Activated T-helper 9 cell treated with anti-CD3 and anti-CD28 coated beads, Interleukin-2, amount 50 U/mL, for 16 hours (primary cell): ENCODE results near the gene FHDC1.
"Not testable (repeated sequence)": the region's sequence is repeated elsewhere in the genome, so short reads cannot be mapped to it uniquely, and the experiment has no call there.

Experiments used
- DNase-seq: peaks from one replicate; pipeline ENCODE4 v3.0.0-alpha.2; 2020; ENCODE audit warnings: low read depth

FHDC1 gene

GRCh38 chr4:152935631-152936445 lies at the start of gene FHDC1:
FHDC1 (plus strand) TSS chr4:152936323; CDS start chr4:152943058, 6,735 bp downstream.
- DNase-seq: no peak

GRCh38 chr4:152887981-152888380 lies 48.1 kb upstream of the FHDC1 start:
- no peak for DNase-seq

- DNase-seq: no peak
These were observed 43.1 kb upstream of the FHDC1 start for GRCh38 chr4:152892974-152893373.

GRCh38 chr4:152894673-152895072 lies 41.5 kb upstream of the FHDC1 start:
- DNase-seq: no peak

GRCh38 chr4:152896811-152897210 lies 39.3 kb upstream of the FHDC1 start:
- DNase-seq: no peak

GRCh38 chr4:152898133-152898532 lies 38.0 kb upstream of the FHDC1 start:
- DNase-seq: not testable (repeated sequence)

GRCh38 chr4:152898606-152899005 lies 37.5 kb upstream of the FHDC1 start:
- DNase-seq: no peak

GRCh38 chr4:152900395-152900794 lies 35.7 kb upstream of the FHDC1 start:
- DNase-seq: no peak

- DNase-seq: no peak
These were observed 34.9 kb upstream of the FHDC1 start for GRCh38 chr4:152901205-152901604.

GRCh38 chr4:152903658-152904057 lies 32.5 kb upstream of the FHDC1 start:
- no peak for DNase-seq

GRCh38 chr4:152909901-152910300 lies 26.2 kb upstream of the FHDC1 start:
- no peak for DNase-seq

GRCh38 chr4:152910521-152910920 lies 25.6 kb upstream of the FHDC1 start:
- no peak for DNase-seq

GRCh38 chr4:152917543-152918395 lies 18.4 kb upstream of the FHDC1 start:
- no peak for DNase-seq

GRCh38 chr4:152919826-152920225 lies 16.3 kb upstream of the FHDC1 start:
- DNase-seq: no peak

GRCh38 chr4:152920768-152921167 lies 15.4 kb upstream of the FHDC1 start:
- no peak for DNase-seq

GRCh38 chr4:152921284-152921683 lies 14.8 kb upstream of the FHDC1 start:
- no peak for DNase-seq

- DNase-seq: no peak
These were observed 10.3 kb upstream of the FHDC1 start for GRCh38 chr4:152925851-152926250.

- DNase-seq: no peak
These were observed 9.2 kb upstream of the FHDC1 start for GRCh38 chr4:152926959-152927358.

- no peak for DNase-seq
These were observed 8.4 kb upstream of the FHDC1 start for GRCh38 chr4:152927737-152928136.

- no peak for DNase-seq
These were observed 7.8 kb upstream of the FHDC1 start for GRCh38 chr4:152928286-152928685.

GRCh38 chr4:152929888-152930287 lies 6.2 kb upstream of the FHDC1 start:
- DNase-seq: no peak

- no peak for DNase-seq
These were observed 980 bp upstream of the FHDC1 start for GRCh38 chr4:152935143-152935542.
